GM12878 (cell line): ENCODE measurements around the gene UBE2E1. TPM values are rescaled to one million over a fixed set of nuclear protein-coding genes. Genes with fewer than 3 reads are reported as not detected.
"Not testable (repeated sequence)": the region's sequence is repeated elsewhere in the genome, so short reads cannot be mapped to it uniquely, and the experiment has no call there.

ENCODE experiments used
- ATAC-seq: fragments of 200-7000 bp; cut with Tn5 transposase; 3 replicates; pipeline ENCODE4 v1.9.1; 2020; ENCODE audit warnings: mild to moderate bottlenecking, moderate library complexity
- BruUV-seq: library from RNA; stranded (reverse); fragments of 400-500 nt; replicated peaks from 2 replicates; lab custom pipeline; 2021; lab: Mats Ljungman, UMichigan
- CTCF ChIA-PET: fragments of 300-600 bp; sonication (Branson Sonifier 250); formaldehyde crosslinking; extraction: SDS; loops from one replicate; lab custom pipeline; 2021; ENCODE audit warnings: inconsistent platforms; lab: Yijun Ruan, JAX
- POLR2A ChIA-PET: fragments of 350-600 bp; formaldehyde crosslinking; extraction: SDS; loops from one replicate; lab custom pipeline; 2021; ENCODE audit warnings: inconsistent platforms; lab: Charles Lee
- RAD21 ChIA-PET: fragments of 300-600 bp; sonication (Branson Sonifier 250); formaldehyde crosslinking; loops from one replicate; lab custom pipeline; 2023; ENCODE audit warnings: antibody characterized with exemption; ENCODE audit not compliant: unreplicated experiment; lab: Charles Lee
- SMC1A ChIA-PET: fragments of 300-600 bp; sonication (Branson Sonifier 250); formaldehyde crosslinking; loops from one replicate; lab custom pipeline; 2023; ENCODE audit not compliant: unreplicated experiment, uncharacterized antibody; lab: Charles Lee
- DNase-seq: peaks from one replicate; pipeline ENCODE4 v3.0.0-alpha.2; 2011; ENCODE audit warnings: low read depth, low spot score
- FAIRE-seq: peaks from 3 replicates; lab custom pipeline; 2011; peaks lifted over from hg19 to GRCh38; lab: Jason Lieb, UNC
- H2AFZ ChIP-seq: 2 replicates; pipeline ENCODE4 v1.6.0; 2011; ENCODE audit warnings: low read depth, low read length, control low read depth; ENCODE audit not compliant: control insufficient read depth
- H3K27ac ChIP-seq: 2 replicates; pipeline ENCODE4 v1.5.1; 2011; ENCODE audit warnings: control low read depth; ENCODE audit not compliant: control insufficient read depth, insufficient read depth
- H3K27me3 ChIP-seq, 2 experiments: replicated peaks in 1 of 2; 2 replicates each; pipeline versions ENCODE4 v1.6.0 to v1.6.1; 2011; ENCODE audit warnings: low read length in 1 of 2; ENCODE audit not compliant: control insufficient read depth in 2 of 2, insufficient read depth in 2 of 2
- H3K36me3 ChIP-seq, 2 experiments: 2 replicates each; pipeline ENCODE4 v1.5.1; 2011; ENCODE audit warnings: low read length in 1 of 2; ENCODE audit not compliant: control insufficient read depth in 2 of 2, insufficient read depth in 2 of 2
- H3K4me1 ChIP-seq: 2 replicates; pipeline ENCODE4 v1.6.1; 2011; ENCODE audit warnings: mild to moderate bottlenecking, low read length, moderate library complexity, mixed read lengths; ENCODE audit not compliant: control insufficient read depth, insufficient read depth
- H3K4me2 ChIP-seq: 2 replicates; pipeline ENCODE4 v1.6.0; 2011; ENCODE audit warnings: control low read depth; ENCODE audit not compliant: control insufficient read depth, insufficient read depth
- H3K4me3 ChIP-seq: fragments of 200-600 bp; sonication (generic); 2 replicates; pipeline ENCODE4 v1.5.1; 2016
- H3K79me2 ChIP-seq: 2 replicates; pipeline ENCODE4 v1.6.0; 2011; ENCODE audit warnings: low read length; ENCODE audit not compliant: control insufficient read depth, insufficient read depth
- H3K9ac ChIP-seq: 2 replicates; pipeline ENCODE4 v1.8.0; 2011; ENCODE audit warnings: low read length, control low read depth, mixed read lengths; ENCODE audit not compliant: control insufficient read depth, insufficient read depth
- H3K9me3 ChIP-seq: replicated peaks from 3 replicates; pipeline ENCODE4 v1.5.1; 2011; ENCODE audit warnings: mild to moderate bottlenecking, low read length; ENCODE audit not compliant: control insufficient read depth, insufficient read depth
- H4K20me1 ChIP-seq: 2 replicates; pipeline ENCODE4 v1.6.0; 2011; ENCODE audit not compliant: control insufficient read depth, insufficient read depth
- NKRF ChIP-seq: fragments of 450-650 bp; conservative IDR thresholded peaks from 2 replicates; pipeline ENCODE4 v1.6.1; 2017; ENCODE audit warnings: mild to moderate bottlenecking, moderate library complexity
- RUNX3 ChIP-seq: IDR thresholded peaks from 2 replicates; pipeline ENCODE4 v1.6.1; 2012; ENCODE audit warnings: low read length, inconsistent platforms
- WGBS: methylation state at CpG from one replicate; pipeline ENCODE4 v1.1.6; 2016; ENCODE audit warnings: low lambda C conversion rate; ENCODE audit not compliant: insufficient replicate concordance, insufficient coverage; ENCODE audit errors: missing lambda C conversion rate; 5-methylcytosine and 5-hydroxymethylcytosine counted together
- in situ Hi-C: fragments of 300-500 bp; cut with MboI; formaldehyde crosslinking; loops from 9 replicates; pipeline ENCODE4 v1.14.3; 2018; ENCODE audit warnings: mixed read lengths
- intact Hi-C: fragments of 100-400 bp; cut with micrococcal nuclease; formaldehyde crosslinking; loops from one replicate; pipeline ENCODE4 v1.14.2; 2022; ENCODE audit not compliant: unreplicated experiment
- polyA plus RNA-seq, 11 experiments: library from polyadenylated mRNA; depleted of rRNA in 4 of 11; unstranded in 6 of 11; stranded (reverse) in 5 of 11; fragments of >200 nt; fragmentation: Nextera tagmentation in 4 of 11; fragmentation: Illumina TruSeq in 1 of 11; extraction: Ambion mirVana in 4 of 11; extraction: Trizol in 1 of 11; gene quantifications; 1 replicate in 1 of 11; 2 replicates in 10 of 11; pipeline versions ENCODE4 v1.2.1 to v1.2.3, GENCODE V29; 2011 to 2016; ENCODE audit warnings: inconsistent platforms in 2 of 11, missing spikeins in 2 of 11, low read depth in 1 of 11
- total RNA-seq, 4 experiments: library from RNA; depleted of rRNA in 3 of 4; stranded (reverse); fragments of >200 nt in 3 of 4; fragmentation: Illumina TruSeq in 1 of 4; extraction: Trizol in 1 of 4; gene quantifications; 2 replicates each; pipeline versions ENCODE4 v1.2.1 to v1.2.3, GENCODE V29; 2013 to 2021

The UBE2E1 gene
- total and polyA plus RNA-seq, 10 of the 15 experiments (the other 5 are each of a cell fraction or from before 2014, with no cell fraction given) = 18.7 to 425 (median 147) TPM

- Histone ChIP-seq H3K4me2 (no peak overlapping the region), H3K4me3 (no peak overlapping the region), H3K9me3 (no peaks in the 10 kb centered on the region; the same call in 2 of the 3 replicates), H3K36me3 (no peaks in the 10 kb centered on the region; a peak in 2 of 4 replicates), H3K9ac (no peak overlapping the region), H2AFZ (no peak overlapping the region), H3K79me2 (peaks cover 87% of the 10 kb centered on the region), H3K27ac (no peak overlapping the region), H3K27me3 (no peaks in the 10 kb centered on the region), H3K4me1 (peaks cover 6% of the 10 kb centered on the region), H4K20me1 (peaks cover 5% of the 10 kb centered on the region)
- intact Hi-C loops (no loop called here), in situ Hi-C loops (no loop called here)
- TF ChIP-seq NKRF (no peak), RUNX3 (peak; percentile 32)
- FAIRE-seq (no peak), DNase-seq (no peak), ATAC-seq (0 out of 3 replicates have a peak, but pooled peaks have one; percentile 24)
- SMC1A ChIA-PET = interaction anchor here (0.9 to 5.7 kb wide), 11 partner anchors 9 to 47 kb away, joined by 3 to 35 read pairs (median 4); no protein-coding TSS in a partner anchor
- POLR2A ChIA-PET = interaction anchor here (0.6 to 2.0 kb wide), 4 partner anchors 8 to 290 kb away, joined by 3 to 6 read pairs (median 6); no protein-coding TSS in a partner anchor
- BruUV-seq = TSS peak; percentile 24
- RAD21 ChIA-PET = interaction anchor here (1.9 kb wide), 1 partner anchor 12 kb away, joined by 4 read pairs; no protein-coding TSS in a partner anchor
- CTCF ChIA-PET = interaction anchor here (0.8 to 1.4 kb wide), 5 partner anchors 9 to 43 kb away, joined by 3 to 8 read pairs (median 4); no protein-coding TSS in a partner anchor
- 93% methylated on average over 5 of the region's 5 CpGs for WGBS
Measured at GRCh38 chr3:23845326-23846216, 39.8 kb downstream of the UBE2E1 start.

- H3K9ac ChIP-seq, H4K20me1 ChIP-seq, H3K36me3 ChIP-seq, H3K4me3 ChIP-seq, in situ Hi-C loops, H3K27ac ChIP-seq, BruUV-seq, H3K27me3 ChIP-seq, FAIRE-seq, H3K4me2 ChIP-seq, H3K9me3 ChIP-seq, intact Hi-C loops, H3K4me1 ChIP-seq, H2AFZ ChIP-seq, ATAC-seq, DNase-seq: not testable (repeated sequence)
- ChIA-PET CTCF (interaction anchor here (1.9 to 2.2 kb wide), 2 partner anchors 13 to 15 kb away, joined by 7 to 8 read pairs; no protein-coding TSS in a partner anchor), POLR2A (interaction anchor here (2.2 kb wide), 1 partner anchor 13 kb away, joined by 8 read pairs; no protein-coding TSS in a partner anchor), SMC1A (interaction anchor here (1.3 to 4.1 kb wide), 4 partner anchors 10 to 28 kb away, joined by 5 to 20 read pairs (median 6); no protein-coding TSS in a partner anchor), RAD21 (interaction anchor here (1.1 to 1.3 kb wide), 2 partner anchors 13 to 15 kb away, joined by 3 read pairs; no protein-coding TSS in a partner anchor)
- 100% methylated on average over 2 of the region's 2 CpGs for WGBS
- H3K79me2 ChIP-seq = peaks cover 82% of the 10 kb centered on the region
Measured at GRCh38 chr3:23849462-23849861, 43.7 kb downstream of the UBE2E1 start.
